ENCODE measurements around the gene SCNN1B.

The SCNN1B gene

DNA sequence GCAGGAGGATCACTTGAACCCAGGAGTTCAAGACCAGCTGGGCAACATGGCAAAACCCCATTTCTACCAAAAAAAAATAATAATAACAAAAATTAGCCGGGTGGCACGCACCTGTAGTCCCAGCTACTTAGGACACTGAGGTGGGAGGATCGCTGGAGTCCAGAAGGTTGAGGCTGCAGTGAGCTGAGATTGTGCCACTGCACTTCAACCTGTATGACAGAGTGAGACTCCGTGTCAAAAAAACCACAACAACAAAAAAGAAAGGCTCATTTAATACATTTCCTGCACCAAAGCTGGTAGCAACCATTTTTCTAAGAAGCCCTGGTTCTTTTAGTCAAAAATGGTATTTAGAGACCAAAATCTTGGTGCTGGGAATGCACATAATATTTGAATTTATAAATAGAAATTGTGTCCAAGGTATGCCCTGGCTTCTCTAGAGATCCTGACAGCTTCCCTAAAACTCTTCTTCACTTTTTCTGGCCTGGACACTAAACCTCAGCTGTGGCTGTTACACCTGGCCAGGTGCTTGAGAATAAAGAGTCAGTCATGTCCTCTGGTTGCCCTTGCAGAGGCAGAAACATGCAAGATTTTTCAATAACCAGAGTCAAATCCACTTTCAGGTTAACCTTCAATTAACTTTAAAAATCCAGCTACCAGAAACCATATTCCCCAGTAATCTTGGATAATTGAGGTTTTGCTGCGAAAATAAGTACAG, 35.9 kb downstream of the SCNN1B start (continued):
- TF ChIP-seq, protein P1, sequence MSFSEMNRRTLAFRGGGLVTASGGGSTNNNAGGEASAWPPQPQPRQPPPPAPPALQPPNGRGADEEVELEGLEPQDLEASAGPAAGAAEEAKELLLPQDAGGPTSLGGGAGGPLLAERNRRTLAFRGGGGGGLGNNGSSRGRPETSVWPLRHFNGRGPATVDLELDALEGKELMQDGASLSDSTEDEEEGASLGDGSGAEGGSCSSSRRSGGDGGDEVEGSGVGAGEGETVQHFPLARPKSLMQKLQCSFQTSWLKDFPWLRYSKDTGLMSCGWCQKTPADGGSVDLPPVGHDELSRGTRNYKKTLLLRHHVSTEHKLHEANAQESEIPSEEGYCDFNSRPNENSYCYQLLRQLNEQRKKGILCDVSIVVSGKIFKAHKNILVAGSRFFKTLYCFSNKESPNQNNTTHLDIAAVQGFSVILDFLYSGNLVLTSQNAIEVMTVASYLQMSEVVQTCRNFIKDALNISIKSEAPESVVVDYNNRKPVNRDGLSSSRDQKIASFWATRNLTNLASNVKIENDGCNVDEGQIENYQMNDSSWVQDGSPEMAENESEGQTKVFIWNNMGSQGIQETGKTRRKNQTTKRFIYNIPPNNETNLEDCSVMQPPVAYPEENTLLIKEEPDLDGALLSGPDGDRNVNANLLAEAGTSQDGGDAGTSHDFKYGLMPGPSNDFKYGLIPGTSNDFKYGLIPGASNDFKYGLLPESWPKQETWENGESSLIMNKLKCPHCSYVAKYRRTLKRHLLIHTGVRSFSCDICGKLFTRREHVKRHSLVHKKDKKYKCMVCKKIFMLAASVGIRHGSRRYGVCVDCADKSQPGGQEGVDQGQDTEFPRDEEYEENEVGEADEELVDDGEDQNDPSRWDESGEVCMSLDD (tag by site-specific recombination; IDR thresholded peaks at IDR 0.05), result no peak
- no peak for TF ChIP-seq ZNF548 (tag by site-specific recombination; IDR thresholded peaks at IDR 0.05)

DNA sequence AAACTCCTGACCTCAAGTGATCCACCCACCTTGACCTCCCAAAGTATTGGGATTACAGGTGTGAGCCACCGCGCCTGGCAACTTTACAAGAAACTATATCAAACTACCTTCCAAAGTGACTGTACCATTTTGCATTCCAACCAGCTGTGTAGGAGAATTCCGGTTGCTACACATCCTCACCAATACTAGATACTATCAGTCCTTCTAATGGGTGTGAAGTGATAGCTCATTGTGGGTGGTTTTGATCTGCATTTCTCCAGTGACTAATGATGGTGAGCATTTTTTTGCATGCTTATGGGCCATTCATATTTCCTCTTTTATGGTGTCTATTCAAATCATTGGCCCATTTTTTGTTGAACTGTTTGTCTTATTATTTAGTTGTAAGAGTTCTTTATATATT, 37.7 kb downstream of the SCNN1B start:
- H3K4me1 ChIP-seq (ENCODE audit: control insufficient read depth, insufficient read depth, low read length), result no peaks in the 10 kb centered on the region
- TF ChIP-seq ZFP37 (tag by site-specific recombination; IDR thresholded peaks at IDR 0.05), result no peak
- no peak for TF ChIP-seq YY2 (tag by site-specific recombination; IDR thresholded peaks at IDR 0.05)
- no peak for TF ChIP-seq ZNF433 (tag by site-specific recombination; IDR thresholded peaks at IDR 0.05; ENCODE audit: low read depth)
- TF ChIP-seq GFI1B (tag by site-specific recombination; IDR thresholded peaks at IDR 0.05), result no peak
- TF ChIP-seq ZNF37A (tag by site-specific recombination; IDR thresholded peaks at IDR 0.05), result no peak
- TF ChIP-seq ZNF335 (tag by site-specific recombination; conservative IDR thresholded peaks at IDR 0.05), result no peak
- no peak for TF ChIP-seq ZNF214 (tag by site-specific recombination; IDR thresholded peaks at IDR 0.05; ENCODE audit: borderline replicate concordance)
- no peak for TF ChIP-seq SP7 (tag by site-specific recombination; IDR thresholded peaks at IDR 0.05)
- no peak for TF ChIP-seq ZNF324 (tag by site-specific recombination; IDR thresholded peaks at IDR 0.05)
- no peak for TF ChIP-seq RBAK (tag by site-specific recombination; IDR thresholded peaks at IDR 0.05)
- no peak for TF ChIP-seq ZEB2 (tag by site-specific recombination; IDR thresholded peaks at IDR 0.05)
- TF ChIP-seq ZNF248 (tag by site-specific recombination; IDR thresholded peaks at IDR 0.05), result no peak
- TF ChIP-seq, protein P2, sequence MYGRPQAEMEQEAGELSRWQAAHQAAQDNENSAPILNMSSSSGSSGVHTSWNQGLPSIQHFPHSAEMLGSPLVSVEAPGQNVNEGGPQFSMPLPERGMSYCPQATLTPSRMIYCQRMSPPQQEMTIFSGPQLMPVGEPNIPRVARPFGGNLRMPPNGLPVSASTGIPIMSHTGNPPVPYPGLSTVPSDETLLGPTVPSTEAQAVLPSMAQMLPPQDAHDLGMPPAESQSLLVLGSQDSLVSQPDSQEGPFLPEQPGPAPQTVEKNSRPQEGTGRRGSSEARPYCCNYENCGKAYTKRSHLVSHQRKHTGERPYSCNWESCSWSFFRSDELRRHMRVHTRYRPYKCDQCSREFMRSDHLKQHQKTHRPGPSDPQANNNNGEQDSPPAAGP (tag by site-specific recombination; IDR thresholded peaks at IDR 0.05), result no peak
- TF ChIP-seq SP3 (tag by site-specific recombination; IDR thresholded peaks at IDR 0.05), result no peak
- ChIA-PET POLR2A (no interaction called here), CTCF (interaction anchor here (0.6 to 1.6 kb wide), 3 partner anchors 12 to 96 kb away, joined by 3 to 10 read pairs (median 4); no protein-coding TSS in a partner anchor)
- H3K4me3 ChIP-seq (ENCODE audit: low read depth, low read length), result no peak overlapping the region
- no peaks in the 10 kb centered on the region for H3K36me3 ChIP-seq (ENCODE audit: control insufficient read depth in 2 of 2, insufficient read depth in 1 of 2, low read length in 2 of 2)
- H3K9me3 ChIP-seq (ENCODE audit: control insufficient read depth, insufficient read depth, low read depth, low read length), result no peaks in the 10 kb centered on the region
- no peak overlapping the region for H3K27ac ChIP-seq (ENCODE audit: extremely low read depth, low read depth, low read length)

DNA sequence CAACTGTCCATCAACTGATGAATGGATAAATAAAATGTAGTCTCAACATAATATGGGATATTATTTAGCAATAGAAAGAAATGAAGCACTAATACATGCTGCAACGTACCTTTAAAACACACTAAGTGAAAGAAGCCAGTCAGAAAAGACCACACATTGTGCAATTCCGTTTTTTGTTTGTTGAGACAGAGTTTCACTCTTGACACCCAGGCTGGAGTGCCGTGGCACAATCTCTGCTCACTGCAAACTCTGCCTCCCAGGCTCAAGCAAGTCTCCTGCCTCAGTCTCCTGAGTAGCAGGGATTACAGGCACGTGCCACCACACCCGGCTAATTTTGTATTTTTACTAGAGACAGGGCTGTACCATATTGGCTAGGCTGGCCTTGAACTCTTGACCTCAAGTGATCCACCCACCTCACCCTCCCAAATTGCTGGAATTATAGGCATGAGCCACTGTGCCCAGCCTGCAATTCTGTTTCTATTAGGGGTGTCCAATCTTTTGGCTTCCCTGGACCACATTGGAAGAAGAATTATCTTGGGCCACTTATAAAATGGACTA, 40.1 kb downstream of the SCNN1B start:
- Histone ChIP-seq H3K27ac (ENCODE audit: extremely low read depth, low read depth, low read length) (no peak overlapping the region), H3K4me3 (ENCODE audit: low read depth, low read length) (no peak overlapping the region), H3K9me3 (ENCODE audit: control insufficient read depth, insufficient read depth, low read depth, low read length) (no peaks in the 10 kb centered on the region), H3K36me3 (ENCODE audit: control insufficient read depth in 2 of 2, insufficient read depth in 1 of 2, low read length in 2 of 2) (no peaks in the 10 kb centered on the region), H3K4me1 (ENCODE audit: control insufficient read depth, insufficient read depth, low read length) (no peaks in the 10 kb centered on the region)
- POLR2A ChIA-PET, result no interaction called here
- TF ChIP-seq WT1 (tag by site-specific recombination; IDR thresholded peaks at IDR 0.05), result no peak
- TF ChIP-seq ZNF658 (tag by site-specific recombination; IDR thresholded peaks at IDR 0.05), result no peak
- peak; percentile 28; the same call in 1 of the 2 replicates for TF ChIP-seq KLF1 (tag by site-specific recombination; IDR thresholded peaks at IDR 0.05)
- CTCF ChIA-PET, result interaction anchor here (0.6 to 1.0 kb wide), 3 partner anchors 91 to 98 kb away, joined by 3 read pairs; no protein-coding TSS in a partner anchor

All from HEK293 (cell line).